ENCODE results near the gene KRTAP10-4. TPM values are rescaled to one million over a fixed set of nuclear protein-coding genes. Genes with fewer than 3 reads are reported as not detected.
"Not testable (repeated sequence)": the region's sequence is repeated elsewhere in the genome, so short reads cannot be mapped to it uniquely, and the experiment has no call there.

KRTAP10-4 gene, protein sequence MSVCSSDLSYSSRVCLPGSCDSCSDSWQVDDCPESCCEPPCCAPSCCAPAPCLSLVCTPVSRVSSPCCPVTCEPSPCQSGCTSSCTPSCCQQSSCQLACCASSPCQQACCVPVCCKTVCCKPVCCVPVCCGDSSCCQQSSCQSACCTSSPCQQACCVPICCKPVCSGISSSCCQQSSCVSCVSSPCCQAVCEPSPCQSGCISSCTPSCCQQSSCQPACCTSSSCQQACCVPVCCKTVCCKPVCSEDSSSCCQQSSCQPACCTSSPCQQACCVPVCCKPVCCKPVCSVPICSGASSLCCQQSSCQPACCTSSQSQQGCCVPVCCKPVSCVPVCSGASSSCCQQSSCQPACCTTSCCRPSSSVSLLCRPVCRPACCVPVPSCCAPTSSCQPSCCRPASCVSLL
- polyA plus RNA-seq (2013, experiment 1 of 2) = not detected
- polyA plus RNA-seq (2013, experiment 2 of 2) = not detected

DNA sequence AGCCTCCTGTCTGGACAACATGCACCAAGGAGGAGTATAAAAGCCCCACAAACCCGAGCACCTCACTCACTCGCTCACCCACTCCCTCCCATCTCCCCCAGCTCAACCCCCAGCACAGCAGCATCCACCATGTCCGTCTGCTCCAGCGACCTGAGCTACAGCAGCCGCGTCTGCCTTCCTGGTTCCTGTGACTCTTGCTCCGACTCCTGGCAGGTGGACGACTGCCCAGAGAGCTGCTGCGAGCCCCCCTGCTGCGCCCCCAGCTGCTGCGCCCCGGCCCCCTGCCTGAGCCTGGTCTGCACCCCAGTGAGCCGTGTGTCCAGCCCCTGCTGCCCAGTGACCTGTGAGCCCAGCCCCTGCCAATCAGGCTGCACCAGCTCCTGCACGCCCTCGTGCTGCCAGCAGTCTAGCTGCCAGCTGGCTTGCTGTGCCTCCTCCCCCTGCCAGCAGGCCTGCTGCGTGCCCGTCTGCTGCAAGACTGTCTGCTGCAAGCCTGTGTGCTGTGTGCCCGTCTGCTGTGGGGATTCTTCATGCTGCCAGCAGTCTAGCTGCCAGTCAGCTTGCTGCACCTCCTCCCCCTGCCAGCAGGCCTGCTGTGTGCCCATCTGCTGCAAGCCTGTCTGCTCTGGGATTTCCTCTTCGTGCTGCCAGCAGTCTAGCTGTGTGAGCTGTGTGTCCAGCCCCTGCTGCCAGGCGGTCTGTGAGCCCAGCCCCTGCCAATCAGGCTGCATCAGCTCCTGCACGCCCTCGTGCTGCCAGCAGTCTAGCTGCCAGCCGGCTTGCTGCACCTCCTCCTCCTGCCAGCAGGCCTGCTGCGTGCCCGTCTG, at the start of gene KRTAP10-4:
TSS of gene KRTAP10-4 (plus strand) at position 100 of the 827 bp plus-strand sequence. CDS start at position 130, 30 bp downstream.
- H2AK5ac ChIP-seq (ENCODE audit: low read length, severe bottlenecking); H4K91ac ChIP-seq (ENCODE audit: low read length); H2BK12ac ChIP-seq (ENCODE audit: low read length in 2 of 2); H3K4ac ChIP-seq (ENCODE audit: low read depth in 1 of 2, low read length in 2 of 2); H3K27ac ChIP-seq (ENCODE audit: low read length, poor library complexity, severe bottlenecking); H2BK120ac ChIP-seq (ENCODE audit: low read depth, low read length); H3K27me3 ChIP-seq (ENCODE audit: control insufficient read depth in 1 of 2, insufficient read depth in 1 of 2, low read length in 2 of 2); H3K23ac ChIP-seq (ENCODE audit: low read length in 2 of 2); H3K14ac ChIP-seq (ENCODE audit: low read length in 2 of 2); H2AFZ ChIP-seq (ENCODE audit: low read depth, low read length); H2BK15ac ChIP-seq (ENCODE audit: low read depth, poor library complexity, severe bottlenecking); H3K4me2 ChIP-seq (ENCODE audit: low read length, poor library complexity, severe bottlenecking); H3K18ac ChIP-seq (ENCODE audit: low read depth in 1 of 2, low read length in 2 of 2); H4K8ac ChIP-seq (ENCODE audit: low read length); H3K4me1 ChIP-seq (ENCODE audit: control insufficient read depth, insufficient read depth, low read depth, low read length); H2BK5ac ChIP-seq (ENCODE audit: low read depth, low read length, poor library complexity, severe bottlenecking); H3K79me1 ChIP-seq (replicated peaks; ENCODE audit: low read length, poor library complexity, severe bottlenecking); DNase-seq; H3K9ac ChIP-seq (ENCODE audit: low read length); H3K36me3 ChIP-seq (ENCODE audit: control insufficient read depth in 1 of 2, insufficient read depth in 2 of 2, low read depth in 1 of 2, low read length in 2 of 2): not testable (repeated sequence)
- WGBS = 83% methylated on average over 19 of the region's 25 CpGs
- peak within 1 kb of the TSS in 1 of 2 experiments; percentile 22 for H3K4me3 ChIP-seq (ENCODE audit: insufficient read depth in 1 of 2, low read depth in 1 of 2, low read length in 2 of 2)
- H3K9me3 ChIP-seq (ENCODE audit: control insufficient read depth, low read length) = peaks cover 37% of the 10 kb centered on the region

DNA sequence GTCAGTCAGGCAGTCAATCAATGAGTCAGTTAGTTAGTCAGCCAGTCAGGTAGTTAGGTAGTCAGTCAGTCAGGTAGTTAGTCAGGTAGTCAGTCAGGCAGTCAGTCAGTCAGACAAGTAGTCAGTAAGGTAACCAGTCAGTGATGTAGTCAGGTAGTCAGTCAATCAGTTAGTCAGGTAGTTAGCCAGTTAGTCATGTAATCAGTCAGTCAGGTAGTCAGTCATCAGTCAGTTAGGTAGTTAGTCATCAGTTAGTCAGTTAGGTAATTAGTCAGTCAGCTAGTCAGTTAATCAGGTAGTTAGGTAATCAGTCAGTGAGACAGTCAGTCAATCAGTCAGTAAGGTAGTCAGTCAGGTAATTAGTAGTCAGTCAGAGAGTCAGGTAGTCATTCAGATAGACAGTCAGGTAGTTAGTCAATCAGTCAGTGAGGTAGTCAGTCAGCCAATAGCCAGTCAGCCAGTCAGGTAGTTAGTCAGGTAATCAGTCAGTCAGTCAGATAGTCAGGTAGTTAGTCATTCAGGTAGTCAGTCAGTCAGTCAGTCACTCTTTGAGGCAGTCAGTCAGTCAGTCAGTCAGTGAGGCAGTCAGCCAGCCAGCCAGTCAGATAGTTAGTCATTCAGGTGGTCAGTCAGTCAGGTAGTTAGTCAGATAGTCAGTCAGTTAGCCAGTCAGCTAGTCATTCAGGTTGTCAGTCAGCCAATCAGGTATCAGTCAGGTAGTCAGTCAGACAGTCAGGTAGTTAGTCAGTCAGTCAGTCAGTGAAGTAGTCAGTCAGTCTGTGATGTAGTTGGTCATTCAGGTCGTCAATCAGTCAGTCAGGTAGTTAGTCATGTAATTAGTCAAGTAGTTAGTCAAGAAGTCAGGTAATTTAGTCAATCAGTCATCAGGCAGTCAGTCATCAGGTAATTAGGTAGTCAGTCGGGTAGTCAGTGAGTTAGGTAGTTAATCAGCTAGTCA, 48.8 kb upstream of the KRTAP10-4 start:
- H2AFZ ChIP-seq (ENCODE audit: low read depth, low read length) = no peak overlapping the region
- no peak overlapping the region for H3K18ac ChIP-seq (ENCODE audit: low read depth in 1 of 2, low read length in 2 of 2)
- no peaks in the 10 kb centered on the region for H3K36me3 ChIP-seq (ENCODE audit: control insufficient read depth in 1 of 2, insufficient read depth in 2 of 2, low read depth in 1 of 2, low read length in 2 of 2)
- H4K91ac ChIP-seq (ENCODE audit: low read length) = no peak overlapping the region
- no peak overlapping the region for H3K27ac ChIP-seq (ENCODE audit: low read length, poor library complexity, severe bottlenecking)
- H3K9ac ChIP-seq (ENCODE audit: low read length) = no peak overlapping the region
- H3K27me3 ChIP-seq (ENCODE audit: control insufficient read depth in 1 of 2, insufficient read depth in 1 of 2, low read length in 2 of 2) = no peaks in the 10 kb centered on the region
- no peak overlapping the region for H2BK5ac ChIP-seq (ENCODE audit: low read depth, low read length, poor library complexity, severe bottlenecking)
- no peak overlapping the region for H3K4me3 ChIP-seq (ENCODE audit: insufficient read depth in 1 of 2, low read depth in 1 of 2, low read length in 2 of 2)
- no peak overlapping the region for H2BK12ac ChIP-seq (ENCODE audit: low read length in 2 of 2)
- WGBS = 54% methylated on average over 2 of the region's 2 CpGs
- H3K79me1 ChIP-seq (replicated peaks; ENCODE audit: low read length, poor library complexity, severe bottlenecking) = no peaks in the 10 kb centered on the region
- no peak overlapping the region for H3K23ac ChIP-seq (ENCODE audit: low read length in 2 of 2)
- no peak overlapping the region for H3K4me2 ChIP-seq (ENCODE audit: low read length, poor library complexity, severe bottlenecking)
- H3K4ac ChIP-seq (ENCODE audit: low read depth in 1 of 2, low read length in 2 of 2) = no peak overlapping the region
- no peak overlapping the region for H2BK15ac ChIP-seq (ENCODE audit: low read depth, poor library complexity, severe bottlenecking)
- no peak overlapping the region for H4K8ac ChIP-seq (ENCODE audit: low read length)
- no peak for DNase-seq
- H3K9me3 ChIP-seq (ENCODE audit: control insufficient read depth, low read length) = no peaks in the 10 kb centered on the region
- no peak overlapping the region for H2AK5ac ChIP-seq (ENCODE audit: low read length, severe bottlenecking)
- no peak overlapping the region for H2BK120ac ChIP-seq (ENCODE audit: low read depth, low read length)
- H3K4me1 ChIP-seq (ENCODE audit: control insufficient read depth, insufficient read depth, low read depth, low read length) = peaks cover 5% of the 10 kb centered on the region
- H3K14ac ChIP-seq (ENCODE audit: low read length in 2 of 2) = no peak overlapping the region

DNA sequence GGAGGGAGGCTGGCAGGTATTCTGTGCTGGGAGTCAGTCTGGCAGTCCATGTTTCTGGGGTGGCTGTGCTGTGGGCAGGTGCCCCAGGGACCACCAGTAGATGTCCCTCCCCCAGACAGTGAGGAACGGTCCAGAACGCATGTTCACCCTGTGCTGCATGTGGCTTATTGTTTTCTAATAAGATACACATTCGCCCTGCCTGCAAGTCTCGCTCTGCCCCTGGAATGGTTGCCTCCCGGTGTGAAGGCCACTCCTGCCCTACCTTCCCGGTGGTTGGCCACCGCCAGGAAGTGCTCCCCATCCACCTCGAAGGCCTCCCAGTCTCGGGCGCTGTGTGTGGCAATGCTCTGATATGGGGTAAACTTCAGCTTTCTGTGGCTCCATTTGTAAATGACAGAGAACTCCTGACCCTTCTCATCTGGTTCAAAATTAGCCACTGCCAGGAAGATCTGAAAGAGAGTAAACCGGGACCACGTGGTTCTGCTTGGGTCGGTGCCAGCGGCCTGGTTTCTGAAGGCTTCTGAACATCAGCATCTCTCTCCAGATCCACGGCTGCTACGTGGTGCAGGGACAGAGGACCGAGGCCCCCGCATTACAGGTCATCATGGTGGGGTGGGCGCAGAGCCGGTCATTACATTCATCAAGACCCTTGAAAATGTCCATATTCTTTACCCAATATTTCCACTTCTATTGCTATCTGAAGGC, 48.0 kb upstream of the KRTAP10-4 start:
- no peak overlapping the region for H3K4ac ChIP-seq (ENCODE audit: low read depth in 1 of 2, low read length in 2 of 2)
- H2BK15ac ChIP-seq (ENCODE audit: low read depth, poor library complexity, severe bottlenecking) = no peak overlapping the region
- H3K18ac ChIP-seq (ENCODE audit: low read depth in 1 of 2, low read length in 2 of 2) = no peak overlapping the region
- no peak overlapping the region for H3K27ac ChIP-seq (ENCODE audit: low read length, poor library complexity, severe bottlenecking)
- H2BK12ac ChIP-seq (ENCODE audit: low read length in 2 of 2) = no peak overlapping the region
- H4K8ac ChIP-seq (ENCODE audit: low read length) = no peak overlapping the region
- no peak overlapping the region for H3K14ac ChIP-seq (ENCODE audit: low read length in 2 of 2)
- H2AFZ ChIP-seq (ENCODE audit: low read depth, low read length) = no peak overlapping the region
- H2BK5ac ChIP-seq (ENCODE audit: low read depth, low read length, poor library complexity, severe bottlenecking) = no peak overlapping the region
- no peak overlapping the region for H3K4me3 ChIP-seq (ENCODE audit: insufficient read depth in 1 of 2, low read depth in 1 of 2, low read length in 2 of 2)
- DNase-seq = no peak
- H3K23ac ChIP-seq (ENCODE audit: low read length in 2 of 2) = no peak overlapping the region
- H3K9ac ChIP-seq (ENCODE audit: low read length) = no peak overlapping the region
- no peak overlapping the region for H3K4me2 ChIP-seq (ENCODE audit: low read length, poor library complexity, severe bottlenecking)
- 88% methylated on average over 20 of the region's 20 CpGs for WGBS
- H3K9me3 ChIP-seq (ENCODE audit: control insufficient read depth, low read length) = no peaks in the 10 kb centered on the region
- H3K4me1 ChIP-seq (ENCODE audit: control insufficient read depth, insufficient read depth, low read depth, low read length) = peaks cover 5% of the 10 kb centered on the region
- no peaks in the 10 kb centered on the region for H3K79me1 ChIP-seq (replicated peaks; ENCODE audit: low read length, poor library complexity, severe bottlenecking)
- no peaks in the 10 kb centered on the region for H3K36me3 ChIP-seq (ENCODE audit: control insufficient read depth in 1 of 2, insufficient read depth in 2 of 2, low read depth in 1 of 2, low read length in 2 of 2)
- no peak overlapping the region for H2BK120ac ChIP-seq (ENCODE audit: low read depth, low read length)
- no peak overlapping the region for H2AK5ac ChIP-seq (ENCODE audit: low read length, severe bottlenecking)
- peaks cover 0 to 3% of the 10 kb centered on the region in 2 experiments for H3K27me3 ChIP-seq (ENCODE audit: control insufficient read depth in 1 of 2, insufficient read depth in 1 of 2, low read length in 2 of 2)
- H4K91ac ChIP-seq (ENCODE audit: low read length) = no peak overlapping the region

Data from mesenchymal stem cell (in vitro differentiated cells and primary cell).